HG02623 (cell line): ENCODE data around the gene SOX12.
"Not testable (repeated sequence)": the region's sequence is repeated elsewhere in the genome, so short reads cannot be mapped to it uniquely, and the experiment has no call there.

Experiments
- ATAC-seq: cut with Tn5 transposase; IDR thresholded peaks from one replicate; pipeline ENCODE4 v1.9.1; 2021; ENCODE audit warnings: moderate library complexity; ENCODE audit not compliant: unreplicated experiment

SOX12 gene

DNA sequence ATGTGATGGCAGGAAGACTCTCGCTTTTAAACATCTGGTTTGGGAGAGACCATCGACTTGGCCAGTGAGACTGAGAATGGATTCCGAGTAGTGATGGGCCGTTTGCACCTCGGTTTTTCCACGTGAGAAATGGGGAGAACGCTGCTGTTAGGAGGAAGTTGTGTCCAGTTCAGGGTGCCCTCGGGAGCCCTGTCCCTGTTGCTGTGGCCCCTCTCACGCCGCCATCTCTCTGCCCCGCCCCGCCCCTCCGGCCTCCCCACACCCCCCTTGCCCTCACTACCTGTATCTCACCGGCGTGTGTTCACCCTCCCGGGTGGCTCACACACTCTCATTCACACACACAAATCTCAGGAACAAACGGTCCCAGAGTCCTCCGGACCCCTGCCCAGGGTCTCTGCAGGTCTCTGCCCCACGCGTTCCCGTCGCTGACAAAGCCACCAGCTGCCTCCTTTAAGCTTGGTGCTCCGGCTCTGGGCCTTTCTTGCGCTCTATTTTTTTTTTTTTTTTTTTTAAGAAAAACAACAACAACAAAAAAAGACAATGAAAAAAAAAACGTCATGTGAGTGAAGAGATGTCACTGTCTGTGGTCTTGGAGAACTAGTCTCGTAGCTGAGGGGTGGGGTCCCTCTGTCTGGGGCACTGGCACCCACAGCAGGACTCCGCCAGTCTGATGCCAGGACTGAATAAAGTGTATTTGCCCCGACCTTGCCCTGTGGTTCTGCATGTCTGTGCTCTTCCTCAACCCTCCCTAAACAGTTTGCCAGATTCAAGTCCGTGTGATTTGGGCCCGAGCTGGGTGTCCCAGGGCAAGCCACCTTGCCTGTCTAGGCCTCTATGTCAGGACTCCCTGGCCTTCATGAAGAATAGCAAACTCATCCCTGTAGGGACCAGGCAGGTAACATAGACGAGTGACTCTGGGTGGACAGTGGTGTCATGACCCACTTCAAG lies 2.9 kb downstream of the SOX12 start:
- ATAC-seq: no peak

DNA sequence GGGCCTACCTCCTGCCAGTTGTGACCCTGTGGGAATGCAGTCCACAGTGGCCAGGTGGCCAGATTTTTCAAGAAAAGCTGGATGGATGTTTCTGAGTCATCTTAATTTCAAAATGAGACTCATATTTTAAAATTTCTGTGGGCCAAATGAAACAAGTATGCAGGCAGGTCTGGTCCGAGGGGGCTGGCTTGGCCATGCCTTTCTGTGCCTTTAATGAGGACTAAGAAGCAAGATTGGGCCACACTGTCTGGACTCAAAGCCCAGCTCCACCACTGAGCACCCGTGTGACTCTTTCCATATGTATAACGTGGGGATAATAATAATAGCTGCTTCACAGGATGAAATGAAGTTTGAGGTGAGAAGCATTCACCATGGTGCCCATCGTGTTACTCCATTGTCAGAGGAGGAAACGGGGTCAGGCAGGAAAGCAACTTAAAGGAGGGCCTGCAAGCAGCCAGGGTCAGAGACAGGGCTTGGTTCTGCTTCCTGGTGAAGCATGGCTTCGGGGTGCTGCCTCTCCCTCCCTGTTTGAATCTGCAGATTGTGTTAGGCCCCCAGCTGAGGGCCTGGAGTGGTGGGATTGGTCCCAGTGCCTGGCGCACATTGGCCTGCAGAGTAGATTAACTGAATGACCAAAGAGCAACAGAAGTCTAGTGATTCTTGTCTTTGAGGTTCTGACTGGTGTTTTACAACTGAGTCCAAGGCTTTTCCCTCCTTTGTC lies 3.8 kb downstream of the SOX12 start:
- no peak for ATAC-seq

DNA sequence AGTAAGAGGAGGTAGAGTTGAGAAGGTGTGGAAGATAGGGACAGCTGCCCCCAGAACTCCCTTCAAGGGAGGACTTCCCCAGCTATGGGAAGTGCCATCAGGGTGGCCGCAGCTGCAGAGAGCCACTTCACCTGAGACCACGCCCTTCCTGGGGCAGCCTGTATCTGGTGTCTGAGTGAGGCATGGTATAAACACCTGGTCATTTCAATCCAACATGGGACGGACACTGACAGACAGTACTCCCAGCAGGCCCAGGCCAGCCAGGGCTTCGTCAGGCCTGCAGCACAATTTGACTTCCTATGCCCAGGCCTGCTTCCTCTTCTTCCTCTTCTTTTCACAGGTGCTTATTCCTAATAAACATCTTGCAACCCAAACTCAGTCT lies 4.5 kb downstream of the SOX12 start:
- no peak for ATAC-seq

DNA sequence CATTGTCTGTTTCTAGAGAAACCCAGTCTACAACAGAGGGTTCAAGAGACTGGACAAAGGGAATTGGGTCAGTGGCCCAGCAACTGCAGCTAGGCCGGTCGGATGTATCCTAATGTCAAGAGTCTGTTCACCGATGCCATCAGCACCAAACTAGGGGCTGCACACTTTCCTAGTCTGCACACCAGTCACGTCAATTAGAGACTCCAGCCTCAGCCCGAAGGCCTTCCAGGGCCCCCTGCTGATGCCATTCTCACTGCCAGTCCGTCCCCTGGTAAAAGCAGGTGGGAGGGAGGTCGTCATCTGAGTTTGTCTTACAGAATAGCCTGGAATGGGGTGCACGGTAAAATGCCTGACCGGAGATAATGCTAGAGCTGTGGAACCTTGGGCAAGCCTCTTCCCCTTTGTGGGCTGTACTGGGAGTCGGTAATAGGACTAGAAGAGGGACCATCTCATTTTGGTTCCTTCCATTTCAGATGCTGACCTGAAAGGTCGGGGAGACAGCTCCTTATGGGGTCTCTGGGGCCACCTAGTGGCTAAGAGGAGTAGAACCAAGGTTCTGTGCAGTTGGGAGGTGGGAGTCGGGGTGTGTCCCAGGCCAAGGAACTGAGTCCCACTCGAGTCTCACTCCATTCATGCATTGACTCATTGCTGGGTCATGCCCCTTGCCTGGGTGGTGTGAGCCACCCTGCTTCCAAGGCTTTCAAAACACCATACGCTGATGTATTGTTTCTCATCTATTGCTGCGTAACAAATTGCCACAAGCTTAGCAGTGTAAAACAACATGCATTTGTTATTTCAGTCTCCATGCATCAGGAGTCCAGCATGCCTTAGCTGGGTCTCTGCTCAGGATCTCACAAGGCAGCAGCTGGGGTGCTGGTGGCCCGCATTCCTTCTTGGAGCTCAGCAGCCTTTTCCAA lies 5.1 kb downstream of the SOX12 start:
- ATAC-seq: no peak

DNA sequence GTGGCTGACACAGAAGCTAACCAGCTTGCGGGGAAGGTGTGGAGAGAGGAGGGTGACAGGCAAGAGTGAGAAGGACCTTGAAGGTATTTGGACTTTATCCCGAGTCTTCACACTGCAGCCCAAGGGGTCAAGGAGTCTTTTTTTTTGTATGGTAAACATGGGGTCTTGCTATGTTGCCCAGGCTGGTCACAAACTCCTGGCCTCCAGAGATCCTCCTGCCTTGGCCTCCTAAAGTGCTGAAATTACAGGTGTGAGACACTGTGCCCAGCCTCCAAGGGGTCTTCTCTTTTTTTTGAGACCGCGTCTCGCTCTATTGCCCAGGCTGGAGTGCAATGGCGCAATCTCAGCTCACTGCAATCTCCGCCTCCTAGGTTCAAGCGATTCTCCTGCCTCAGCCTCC lies 9.2 kb downstream of the SOX12 start:
- ATAC-seq: no peak

DNA sequence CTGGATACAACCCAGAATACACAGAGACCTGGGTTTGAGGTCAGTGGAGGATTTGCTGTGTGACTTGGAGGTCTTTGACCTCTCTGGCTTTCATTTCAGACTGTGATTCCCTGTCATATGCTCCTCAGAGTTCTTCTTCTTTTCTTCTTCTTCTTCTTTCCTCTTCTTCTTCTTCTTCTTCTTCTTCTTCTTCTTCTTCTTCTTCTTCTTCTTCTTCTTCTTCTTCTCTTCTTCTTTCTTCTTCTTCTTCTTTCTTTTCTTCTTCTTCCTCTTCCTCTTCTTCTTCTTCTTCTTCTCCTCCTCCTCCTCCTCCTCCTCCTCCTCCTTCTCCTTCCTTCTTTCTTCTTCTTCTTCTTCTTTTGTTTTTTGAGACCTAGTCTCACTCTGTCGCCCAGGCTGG lies 10.7 kb downstream of the SOX12 start:
- ATAC-seq: not testable (repeated sequence)

DNA sequence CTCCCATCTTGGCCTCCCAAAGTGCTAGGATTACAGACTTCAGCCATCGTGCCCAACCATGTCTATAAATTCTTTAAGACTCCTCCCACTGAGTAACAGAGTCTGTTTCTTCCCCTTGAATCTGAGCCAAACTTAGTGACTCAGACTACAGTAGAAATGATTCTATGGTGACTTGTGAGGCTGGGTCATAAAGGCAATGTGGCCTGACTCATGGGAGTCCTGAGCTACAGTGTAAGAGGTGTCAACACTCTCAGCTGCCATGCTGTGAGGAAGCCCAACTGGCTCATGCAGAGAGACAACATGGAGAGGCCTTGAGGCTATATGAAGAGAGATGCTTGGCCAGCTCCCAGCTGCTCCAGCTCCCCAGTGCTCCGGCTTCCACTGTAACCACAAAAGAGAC lies 16.3 kb downstream of the SOX12 start:
- no peak for ATAC-seq

DNA sequence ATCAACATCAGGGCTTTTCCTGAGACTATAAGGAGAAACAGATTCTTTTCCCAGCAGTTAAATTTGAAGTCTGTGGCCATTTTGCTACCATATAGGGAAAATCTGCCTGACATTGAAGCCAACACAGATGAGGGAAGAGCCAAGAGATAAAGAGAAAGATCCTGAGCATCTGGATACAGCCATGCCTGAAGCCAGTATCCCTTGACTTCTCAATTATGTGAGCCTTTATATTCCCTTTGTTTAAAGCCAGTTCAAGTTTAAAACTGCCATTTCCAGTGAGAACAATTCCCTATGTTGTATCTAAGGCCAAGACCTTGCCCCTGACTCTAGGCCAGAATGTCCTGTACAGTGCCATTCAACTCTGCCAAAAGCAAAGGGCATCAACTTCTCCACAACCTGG lies 17.8 kb downstream of the SOX12 start:
- no peak for ATAC-seq

DNA sequence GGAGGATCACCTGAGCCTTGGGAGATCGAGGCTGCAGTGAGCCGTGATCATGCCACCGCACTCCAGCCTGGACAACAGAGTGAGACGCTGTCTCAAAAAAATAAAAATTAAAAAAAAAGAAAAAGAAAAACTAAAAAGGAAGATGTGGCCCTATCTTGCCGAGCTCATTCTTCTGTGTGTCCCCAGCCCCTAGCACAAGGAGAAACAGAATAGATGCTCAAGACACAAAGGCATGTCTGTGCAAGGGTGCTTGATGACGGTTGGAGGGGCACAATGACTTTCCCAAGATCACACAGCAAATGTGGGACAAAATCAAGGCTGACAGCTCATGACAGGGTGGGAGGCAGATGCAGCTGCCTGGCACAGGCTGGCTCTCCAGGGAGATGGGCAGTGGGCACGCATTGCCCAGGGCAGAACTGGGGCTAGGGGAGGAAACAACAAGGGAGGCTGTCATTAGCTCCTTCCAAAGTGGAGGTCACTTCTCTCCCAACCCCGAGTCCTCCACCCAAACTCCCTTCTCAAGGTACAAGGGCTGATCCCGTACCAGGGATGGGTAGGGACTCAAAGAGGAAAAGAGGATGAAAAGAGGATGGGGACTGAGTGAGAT lies 20.8 kb downstream of the SOX12 start:
- no peak for ATAC-seq

DNA sequence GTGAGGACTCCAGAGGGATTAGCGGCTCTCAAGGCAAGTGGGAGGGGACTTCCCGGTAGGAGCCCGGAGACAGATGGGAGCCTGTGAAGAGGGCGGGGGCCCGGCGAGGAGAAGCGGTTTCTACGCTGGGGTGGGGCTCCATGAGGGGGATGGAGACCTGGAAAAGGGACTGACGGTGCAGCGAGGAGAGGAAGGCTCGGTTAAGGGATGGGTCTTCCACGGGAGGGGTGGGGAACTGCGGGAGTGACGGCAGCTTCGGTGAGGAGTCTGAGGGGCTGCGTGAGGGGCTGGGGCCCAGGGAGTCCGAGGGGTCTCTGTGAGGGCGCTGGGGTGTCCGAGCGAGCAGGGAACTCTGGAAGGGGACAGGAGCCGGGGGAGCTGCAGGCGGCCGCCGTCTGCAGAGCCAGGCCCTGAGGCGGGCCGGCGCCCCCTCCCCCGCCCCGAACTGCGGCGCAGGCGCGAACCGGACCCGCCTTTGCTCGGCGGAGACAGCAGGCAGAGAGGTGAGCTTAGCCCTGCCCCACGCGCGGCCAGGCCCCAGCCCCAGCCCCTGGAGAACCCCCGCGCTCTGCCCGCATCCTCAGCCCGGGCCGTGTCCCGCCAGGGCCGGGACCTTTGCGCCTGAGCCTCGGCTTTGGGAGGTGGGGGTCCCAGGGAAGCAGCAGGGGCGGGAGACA lies 21.4 kb downstream of the SOX12 start, which contains the start of gene NRSN2:
Gene NRSN2 (plus strand): TSS at position 472 of the 677 bp plus-strand sequence. CDS start 2,533 bp downstream, outside the sequence.
- ATAC-seq: peak; percentile 35

DNA sequence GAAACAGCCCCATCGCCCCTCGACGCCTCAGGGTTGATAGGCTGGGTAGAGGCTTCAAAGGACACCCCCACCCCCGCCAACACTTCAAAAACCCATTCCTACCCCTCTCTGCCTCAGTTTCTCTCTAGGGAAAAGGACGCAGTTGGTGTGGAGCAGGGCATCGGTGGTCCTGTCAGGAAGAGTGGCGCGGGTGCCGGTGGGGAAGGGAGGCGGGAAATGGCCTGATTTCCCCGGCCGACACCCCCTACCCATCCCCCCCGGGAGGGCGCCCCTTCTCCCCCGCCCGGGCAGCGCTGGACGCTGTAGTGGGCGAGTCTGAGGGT lies 21.9 kb downstream of the SOX12 start:
- peak; percentile 1 for ATAC-seq

DNA sequence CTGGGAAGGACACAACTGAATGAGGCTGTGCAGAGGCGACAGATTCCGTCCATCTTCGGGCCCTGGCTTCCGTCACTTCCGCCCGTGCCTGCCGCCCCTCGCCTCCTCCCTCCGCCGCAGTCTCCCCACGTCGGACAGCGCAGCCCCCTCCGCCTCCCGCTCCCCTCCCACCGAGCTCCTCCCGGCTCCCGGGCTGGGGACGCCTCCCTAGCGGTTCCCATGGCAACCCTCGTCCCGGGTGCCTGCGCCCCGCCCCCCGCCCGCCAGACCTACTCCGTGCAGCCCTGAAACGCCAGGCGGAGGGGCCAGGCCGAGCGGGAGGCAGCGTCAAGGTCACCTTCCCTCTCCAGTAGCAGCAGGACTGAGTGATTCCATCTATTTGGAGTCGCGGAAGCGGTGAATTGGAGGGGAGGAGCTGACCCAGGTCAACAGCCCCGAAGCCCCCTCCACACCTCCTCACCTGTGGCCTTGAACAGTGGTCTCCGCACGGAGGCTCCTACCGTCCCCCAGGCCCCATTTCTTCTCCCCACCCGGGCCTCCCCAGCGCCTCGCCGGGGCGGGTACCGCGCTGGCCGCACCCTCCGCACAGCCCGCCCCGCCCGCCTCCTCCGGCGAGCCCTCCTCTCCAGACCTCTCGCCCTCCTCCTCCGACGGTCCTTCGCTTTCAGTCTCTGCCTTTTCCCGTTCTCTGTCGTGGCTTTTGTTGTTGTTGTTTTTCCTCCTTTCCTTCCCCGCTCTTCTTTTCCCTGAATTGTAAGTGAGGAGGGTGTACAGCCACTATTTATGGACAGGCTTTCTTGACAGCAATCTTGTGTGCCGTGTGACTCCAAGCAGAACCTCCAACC lies 22.5 kb downstream of the SOX12 start:
- ATAC-seq: peak; percentile 75

DNA sequence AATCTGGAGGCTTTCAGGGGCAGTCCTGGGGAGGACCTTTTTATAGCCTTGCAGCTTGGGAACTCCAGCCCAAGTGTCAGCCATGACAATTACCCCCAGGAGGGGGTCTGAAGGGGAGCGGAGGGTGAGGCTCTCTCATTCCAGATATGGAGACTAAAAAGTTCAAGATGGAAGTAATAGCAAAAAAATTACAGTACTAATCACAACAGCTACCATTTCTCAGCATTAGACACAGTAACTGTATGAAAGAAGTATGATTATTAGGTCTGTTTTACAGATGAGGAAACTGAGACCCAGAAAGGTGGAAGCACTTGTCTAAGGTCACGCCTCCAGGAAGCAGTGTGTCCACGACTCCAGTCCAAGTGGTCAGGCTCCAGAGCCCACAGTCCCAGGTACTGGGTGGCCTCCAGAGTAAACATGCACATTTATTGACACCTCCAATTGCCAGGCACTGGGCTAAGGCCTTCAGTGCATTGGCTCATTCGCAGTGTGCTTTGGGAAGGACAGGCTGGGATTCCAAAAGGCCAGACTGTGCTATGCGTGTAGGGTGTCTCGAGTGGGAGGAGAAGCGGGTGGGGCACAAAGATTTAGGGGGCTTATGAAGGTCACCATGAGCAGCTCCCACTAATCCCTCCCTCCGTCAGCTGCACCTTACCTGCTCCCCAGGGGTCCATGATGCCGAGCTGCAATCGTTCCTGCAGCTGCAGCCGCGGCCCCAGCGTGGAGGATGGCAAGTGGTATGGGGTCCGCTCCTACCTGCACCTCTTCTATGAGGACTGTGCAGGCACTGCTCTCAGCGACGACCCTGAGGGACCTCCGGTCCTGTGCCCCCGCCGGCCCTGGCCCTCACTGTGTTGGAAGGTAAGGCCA lies 23.9 kb downstream of the SOX12 start:
- no peak for ATAC-seq

DNA sequence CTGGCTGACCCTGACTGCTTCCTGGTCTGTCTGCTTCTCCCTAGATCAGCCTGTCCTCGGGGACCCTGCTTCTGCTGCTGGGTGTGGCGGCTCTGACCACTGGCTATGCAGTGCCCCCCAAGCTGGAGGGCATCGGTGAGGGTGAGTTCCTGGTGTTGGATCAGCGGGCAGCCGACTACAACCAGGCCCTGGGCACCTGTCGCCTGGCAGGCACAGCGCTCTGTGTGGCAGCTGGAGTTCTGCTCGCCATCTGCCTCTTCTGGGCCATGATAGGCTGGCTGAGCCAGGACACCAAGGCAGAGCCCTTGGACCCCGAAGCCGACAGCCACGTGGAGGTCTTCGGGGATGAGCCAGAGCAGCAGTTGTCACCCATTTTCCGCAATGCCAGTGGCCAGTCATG lies 27.8 kb downstream of the SOX12 start:
- ATAC-seq: no peak

DNA sequence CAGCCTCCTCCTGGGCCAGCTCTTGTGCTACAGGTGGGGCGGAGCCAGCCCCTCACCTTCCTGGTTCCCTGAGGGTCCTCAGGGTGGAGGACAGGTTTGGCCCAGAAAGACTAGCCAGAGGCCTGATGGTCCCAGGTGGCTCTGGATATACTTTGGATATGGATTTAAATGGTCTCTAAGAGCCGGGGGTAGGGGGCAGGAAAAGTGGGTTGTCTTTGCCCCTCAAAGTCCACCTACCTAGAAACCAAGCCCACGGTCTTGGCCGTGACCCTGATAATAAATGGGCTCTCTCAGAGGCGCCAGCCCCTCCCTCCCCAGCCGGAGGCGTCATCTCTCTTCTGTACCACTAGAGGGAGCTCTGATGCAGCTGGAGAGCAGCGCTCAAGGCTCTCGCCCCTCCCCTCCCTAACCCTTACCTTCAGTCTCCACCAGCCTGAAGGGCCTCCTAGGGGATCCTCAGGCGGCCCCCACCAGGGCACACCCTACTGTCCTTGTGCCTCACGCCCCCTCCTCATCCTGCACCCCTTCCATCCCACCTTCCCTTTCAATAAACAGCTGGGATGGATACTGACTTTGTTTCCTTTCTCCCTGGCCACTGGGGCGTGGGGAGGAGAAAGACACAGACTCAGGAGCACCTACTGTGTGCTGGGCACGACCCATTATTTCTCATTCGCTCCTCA lies 29.1 kb downstream of the SOX12 start:
- ATAC-seq: peak; percentile 78

DNA sequence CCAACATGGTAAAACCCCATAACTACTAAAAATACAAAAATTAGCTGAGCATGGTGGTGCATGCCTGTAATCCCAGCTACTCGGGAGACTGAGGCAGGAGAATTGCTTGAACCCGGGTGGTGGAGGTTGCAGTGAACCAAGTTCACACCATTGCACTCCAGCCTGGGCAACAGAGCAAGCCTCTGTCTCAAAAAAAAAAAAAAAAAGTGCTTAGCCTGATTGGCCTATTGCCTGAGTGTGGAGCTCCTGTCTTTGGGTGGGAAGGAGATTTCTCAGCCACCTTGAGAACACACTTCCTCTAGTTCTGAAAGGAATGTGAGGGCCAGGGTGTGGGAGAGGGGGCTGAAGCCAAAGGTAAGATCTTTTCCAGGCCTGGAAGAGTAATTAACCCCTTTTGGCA lies 30.8 kb downstream of the SOX12 start:
- not testable (repeated sequence) for ATAC-seq

DNA sequence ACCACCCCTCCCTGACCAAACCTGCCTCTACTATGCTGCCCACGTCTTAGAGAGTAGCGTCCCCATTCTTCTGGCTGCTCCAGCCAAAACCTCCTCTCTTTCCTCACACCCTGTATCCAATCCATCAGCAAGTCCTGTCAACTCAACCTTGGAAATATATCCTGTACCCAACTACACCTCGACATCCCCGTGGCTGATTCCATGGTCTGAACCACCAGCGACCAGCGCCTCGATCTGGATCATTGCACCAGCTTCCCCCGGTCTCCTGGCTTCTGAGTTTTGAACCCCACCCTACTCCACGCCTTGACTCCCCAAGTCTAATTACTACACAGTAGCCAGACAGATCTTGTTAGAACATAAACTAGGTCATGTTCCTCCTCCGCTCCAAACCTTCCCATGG lies 31.4 kb downstream of the SOX12 start:
- no peak for ATAC-seq
